Esophagus muscularis mucosa (tissue), 4 donors: ENCODE measurements around the gene CDH15. TPM values are rescaled to one million over a fixed set of nuclear protein-coding genes. Genes with fewer than 3 reads are reported as not detected.

ENCODE experiments used
- DNase-seq: peaks from one replicate; pipeline ENCODE4 v3.0.0-alpha.2; 2017; ENCODE audit errors: extremely low spot score
- H3K27ac ChIP-seq, 4 donors: fragments of 200-600 bp; sonication (generic); replicated peaks in 1 of 4; 1 replicate in 3 of 4; 2 replicates in 1 of 4; pipeline ENCODE4 v1.5.1; 2016 to 2019; ENCODE audit warnings: mild to moderate bottlenecking in 1 of 4
- H3K27me3 ChIP-seq, 4 donors: fragments of 200-600 bp; sonication (generic); one replicate each; pipeline versions ENCODE4 v1.5.1 to v1.6.0; 2016 to 2019
- H3K36me3 ChIP-seq, 4 donors: fragments of 200-600 bp; sonication (generic); one replicate each; pipeline ENCODE4 v1.5.1; 2016 to 2019
- H3K4me1 ChIP-seq, 4 donors: fragments of 200-600 bp; sonication (generic); one replicate each; pipeline ENCODE4 v1.5.1; 2016 to 2019
- H3K4me3 ChIP-seq, 4 donors: fragments of 200-600 bp; sonication (generic); 1 replicate in 2 of 4; 2 replicates in 2 of 4; pipeline ENCODE4 v1.5.1; 2016 to 2019; ENCODE audit warnings: mild to moderate bottlenecking in 4 of 4, moderate library complexity in 1 of 4
- H3K9me3 ChIP-seq, 4 donors: fragments of 200-600 bp; sonication (generic); 1 replicate in 3 of 4; 2 replicates in 1 of 4; pipeline ENCODE4 v1.5.1; 2016 to 2019
- EP300 ChIP-seq: sonication (generic); formaldehyde crosslinking; IDR thresholded peaks from one replicate; pipeline ENCODE4 v1.6.1; 2017; ENCODE audit warnings: antibody characterized with exemption
- POLR2A ChIP-seq: fragments of 450-650 bp; IDR thresholded peaks from one replicate; pipeline ENCODE4 v1.6.1; 2017; ENCODE audit warnings: antibody characterized with exemption, moderate library complexity, mild to moderate bottlenecking, low read depth
- POLR2AphosphoS5 ChIP-seq, 2 donors: sonication (generic); formaldehyde crosslinking; IDR thresholded peaks; one replicate each; pipeline ENCODE4 v1.6.1; 2017; ENCODE audit warnings: antibody characterized with exemption in 2 of 2
- WGBS: methylation state at CpG from one replicate; pipeline ENCODE4 v1.1.5; 2018; 5-methylcytosine and 5-hydroxymethylcytosine counted together
- intact Hi-C: fragments of 100-400 bp; cut with DNase I; formaldehyde crosslinking; loops from one replicate; pipeline ENCODE4 v1.15.1; 2023
- total RNA-seq, 4 donors: library from RNA; depleted of rRNA; stranded (reverse); fragments of >200 nt; gene quantifications; one replicate each; pipeline versions ENCODE4 v1.1.0 to v1.2.1, GENCODE V29; 2016
- TF ChIP-seq, protein P1 (sequence below), 3 experiments: fragments of 200-600 bp in 2 of 3; fragments of 450-650 bp in 1 of 3; sonication (generic) in 2 of 3; IDR thresholded peaks; one replicate each; pipeline ENCODE4 v1.5.1; 2017 to 2019; ENCODE audit warnings: antibody characterized with exemption in 3 of 3, mild to moderate bottlenecking in 2 of 3, moderate library complexity in 1 of 3

Gene CDH15
- total RNA-seq, 4 donors from 2014 or later, result under 0.01 to 0.17 (median 0.13) TPM; not detected in 1

DNA sequence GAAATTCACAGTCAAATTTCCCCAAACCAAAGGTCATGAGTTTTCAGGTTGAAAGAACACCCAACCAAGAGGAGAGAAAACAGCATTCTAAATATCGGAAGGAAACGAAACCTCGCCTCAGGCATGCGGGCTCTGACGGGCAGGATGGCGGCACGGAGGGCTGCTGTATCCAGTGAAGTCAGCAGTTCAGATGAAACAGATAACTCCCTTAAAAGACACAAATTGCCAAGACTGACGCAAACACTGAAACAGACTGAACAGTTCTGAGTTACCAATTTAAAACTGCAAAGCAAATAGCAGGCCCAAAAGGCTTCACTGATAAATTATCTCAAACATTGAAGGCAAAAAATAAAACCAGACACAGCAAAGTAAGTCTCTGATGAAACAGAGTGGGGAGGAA, 20.6 kb upstream of the CDH15 start:
- DNase-seq, result no peak
- WGBS, result 98% methylated on average over 8 of the region's 8 CpGs
- intact Hi-C loops, result no loop called here

DNA sequence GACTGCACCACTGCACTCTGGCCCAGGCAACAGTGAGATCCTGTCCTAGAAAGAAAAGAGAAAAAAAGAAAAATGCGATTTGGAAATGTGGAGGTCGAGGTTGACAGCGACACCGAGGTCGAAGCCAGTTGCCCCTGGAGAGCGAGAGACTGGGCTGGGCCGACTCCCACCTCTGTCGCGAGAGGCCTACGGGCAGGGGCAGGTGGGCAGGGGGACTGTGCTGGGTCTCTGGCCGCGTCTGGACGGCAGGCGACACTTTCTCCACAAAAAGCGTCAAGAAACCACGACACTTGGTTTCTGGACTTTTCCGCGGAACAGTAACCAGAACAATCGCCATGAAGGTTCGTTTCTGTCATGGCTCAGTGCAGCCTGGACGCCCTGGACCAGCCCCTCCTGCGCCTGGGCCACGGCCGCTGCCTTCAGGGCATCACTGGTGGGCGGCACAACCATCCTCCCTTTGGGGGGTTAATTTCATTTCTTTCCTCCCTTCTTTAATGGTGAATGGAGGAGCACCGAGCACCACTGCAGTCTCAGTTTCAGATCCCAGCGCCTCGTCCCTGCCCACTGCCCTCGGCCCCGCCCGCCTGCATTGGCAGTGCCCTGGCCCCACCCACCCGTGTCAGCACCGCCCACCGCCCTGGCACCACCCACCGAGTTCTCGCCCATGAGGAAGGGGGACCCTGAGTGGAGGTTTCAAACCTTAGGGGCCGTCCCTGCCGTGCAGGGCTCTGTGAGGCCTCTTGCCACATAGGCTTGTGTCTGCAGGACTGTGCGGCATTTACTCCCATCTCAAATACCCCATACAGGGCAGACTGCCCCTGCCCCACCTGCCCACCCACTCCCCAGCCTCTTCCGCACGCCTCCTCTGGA, 18.5 kb upstream of the CDH15 start:
- H3K27me3 ChIP-seq, result no peaks in the 10 kb centered on the region
- no peak overlapping the region for H3K27ac ChIP-seq
- 95% methylated on average over 25 of the region's 41 CpGs for WGBS
- intact Hi-C loops, result no loop called here
- H3K4me1 ChIP-seq, result peaks cover 24 to 31% (median 29%) of the 10 kb centered on the region in 4 donors
- peaks cover 6 to 48% (median 38%) of the 10 kb centered on the region in 4 donors for H3K36me3 ChIP-seq
- no peak for TF ChIP-seq EP300
- no peak for TF ChIP-seq POLR2AphosphoS5 (IDR thresholded peaks at IDR 0.05)
- no peak for TF ChIP-seq POLR2A
- TF ChIP-seq, protein P1, sequence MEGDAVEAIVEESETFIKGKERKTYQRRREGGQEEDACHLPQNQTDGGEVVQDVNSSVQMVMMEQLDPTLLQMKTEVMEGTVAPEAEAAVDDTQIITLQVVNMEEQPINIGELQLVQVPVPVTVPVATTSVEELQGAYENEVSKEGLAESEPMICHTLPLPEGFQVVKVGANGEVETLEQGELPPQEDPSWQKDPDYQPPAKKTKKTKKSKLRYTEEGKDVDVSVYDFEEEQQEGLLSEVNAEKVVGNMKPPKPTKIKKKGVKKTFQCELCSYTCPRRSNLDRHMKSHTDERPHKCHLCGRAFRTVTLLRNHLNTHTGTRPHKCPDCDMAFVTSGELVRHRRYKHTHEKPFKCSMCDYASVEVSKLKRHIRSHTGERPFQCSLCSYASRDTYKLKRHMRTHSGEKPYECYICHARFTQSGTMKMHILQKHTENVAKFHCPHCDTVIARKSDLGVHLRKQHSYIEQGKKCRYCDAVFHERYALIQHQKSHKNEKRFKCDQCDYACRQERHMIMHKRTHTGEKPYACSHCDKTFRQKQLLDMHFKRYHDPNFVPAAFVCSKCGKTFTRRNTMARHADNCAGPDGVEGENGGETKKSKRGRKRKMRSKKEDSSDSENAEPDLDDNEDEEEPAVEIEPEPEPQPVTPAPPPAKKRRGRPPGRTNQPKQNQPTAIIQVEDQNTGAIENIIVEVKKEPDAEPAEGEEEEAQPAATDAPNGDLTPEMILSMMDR (IDR thresholded peaks at IDR 0.05), result no peak
- DNase-seq, result no peak
- no peaks in the 10 kb centered on the region for H3K9me3 ChIP-seq
- no peak overlapping the region for H3K4me3 ChIP-seq

More for the DNA sequence above, 20.6 kb upstream of the CDH15 start:
- H3K4me1 ChIP-seq, result peaks cover 16 to 19% (median 17%) of the 10 kb centered on the region in 4 donors
- TF ChIP-seq POLR2A (no peak), EP300 (no peak), POLR2AphosphoS5 (IDR thresholded peaks at IDR 0.05) (no peak)
- TF ChIP-seq, protein P1 (IDR thresholded peaks at IDR 0.05), result no peak
- H3K9me3 ChIP-seq, result no peaks in the 10 kb centered on the region
- H3K36me3 ChIP-seq, result peaks cover 14 to 63% (median 51%) of the 10 kb centered on the region in 4 donors
- H3K27me3 ChIP-seq, result no peaks in the 10 kb centered on the region
- H3K27ac ChIP-seq, result no peak overlapping the region
- no peak overlapping the region for H3K4me3 ChIP-seq

DNA sequence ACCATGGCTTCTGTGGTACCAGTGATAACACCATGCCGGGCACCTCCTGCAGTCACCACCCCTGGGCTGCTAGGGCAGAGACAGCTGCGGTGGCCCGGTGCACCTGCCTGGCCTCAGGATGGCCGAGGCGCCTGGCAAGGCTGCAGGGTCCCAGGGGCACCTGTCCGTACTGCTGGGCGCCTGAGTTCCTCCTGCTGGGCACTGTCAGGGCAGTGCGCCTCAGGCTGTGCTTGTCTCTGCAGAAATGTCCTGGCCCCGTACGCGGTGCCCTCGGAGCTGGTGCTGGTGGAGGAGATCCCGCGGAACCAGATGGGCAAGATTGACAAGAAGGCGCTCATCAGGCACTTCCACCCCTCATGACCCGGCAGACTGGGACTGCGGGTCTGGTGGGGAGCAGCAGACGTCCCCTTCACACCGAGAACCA, 17.7 kb upstream of the CDH15 start:
- no peak for TF ChIP-seq EP300
- TF ChIP-seq, protein P1 (IDR thresholded peaks at IDR 0.05), result no peak
- no peak for TF ChIP-seq POLR2A
- TF ChIP-seq POLR2AphosphoS5 (IDR thresholded peaks at IDR 0.05), result no peak
- Histone ChIP-seq H3K27me3 (no peaks in the 10 kb centered on the region), H3K36me3 (peaks cover 6 to 40% (median 32%) of the 10 kb centered on the region in 4 donors), H3K9me3 (no peaks in the 10 kb centered on the region), H3K4me3 (no peak overlapping the region), H3K27ac (no peak overlapping the region), H3K4me1 (peaks cover 24 to 31% (median 29%) of the 10 kb centered on the region in 4 donors)
- no peak for DNase-seq
- intact Hi-C loops, result no loop called here
- WGBS, result 91% methylated on average over 14 of the region's 19 CpGs

DNA sequence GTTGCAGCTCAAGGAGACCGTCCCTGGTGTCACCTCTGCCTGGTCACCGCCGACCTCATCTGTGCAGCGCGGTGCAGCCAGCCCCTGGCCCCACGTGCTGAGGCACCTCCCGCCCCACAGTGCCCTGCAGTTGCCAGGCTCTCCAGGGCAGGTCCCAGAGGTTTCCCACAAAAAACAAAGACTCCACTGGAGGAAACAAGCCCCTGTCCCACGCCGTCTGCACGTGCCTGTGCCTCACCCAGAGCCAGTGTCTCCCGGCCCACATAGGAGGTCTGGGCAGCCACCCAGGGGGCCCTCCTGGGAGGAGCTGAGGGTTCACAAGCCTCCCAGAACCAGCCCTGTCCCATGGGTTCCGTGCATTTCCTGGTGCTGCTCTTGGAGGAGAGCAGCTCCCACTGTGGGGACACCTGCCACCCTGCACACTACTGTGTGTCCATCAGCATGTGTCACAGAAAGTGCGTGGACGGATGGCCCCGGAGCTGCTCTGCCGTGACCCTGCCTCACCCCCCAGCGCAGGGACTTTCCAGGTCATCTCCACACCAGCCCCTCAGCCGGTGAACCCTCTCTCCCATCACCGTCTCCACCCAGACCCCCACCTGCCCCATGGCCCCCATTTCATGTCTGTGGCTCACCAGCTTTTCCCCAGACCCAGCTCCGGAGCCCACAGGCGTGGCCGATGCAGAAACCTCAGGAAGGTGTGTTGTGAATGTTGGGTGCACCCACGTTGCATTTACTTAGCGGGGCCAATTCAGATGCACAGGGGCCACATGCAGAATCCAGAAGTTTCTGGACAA, 17.0 kb upstream of the CDH15 start:
- TF ChIP-seq POLR2A (no peak), EP300 (no peak), POLR2AphosphoS5 (IDR thresholded peaks at IDR 0.05) (no peak)
- TF ChIP-seq, protein P1 (IDR thresholded peaks at IDR 0.05), result no peak
- no peaks in the 10 kb centered on the region for H3K9me3 ChIP-seq
- peaks cover 3 to 33% (median 26%) of the 10 kb centered on the region in 4 donors for H3K36me3 ChIP-seq
- peaks cover 28 to 34% (median 30%) of the 10 kb centered on the region in 4 donors for H3K4me1 ChIP-seq
- DNase-seq, result no peak
- WGBS, result 76% methylated on average over 12 of the region's 24 CpGs
- peaks cover 0 to 1% (median 0%) of the 10 kb centered on the region in 4 donors for H3K27me3 ChIP-seq
- intact Hi-C loops, result no loop called here
- no peak overlapping the region for H3K4me3 ChIP-seq
- H3K27ac ChIP-seq, result peak overlapping the region in 2 of 4 donors; percentile 39 to 45
